Transverse colon (tissue), 4 donors: ENCODE results near the gene PPP1R9A.

Experiments
- POLR2AphosphoS5 ChIP-seq, 3 donors: sonication (generic); formaldehyde crosslinking; IDR thresholded peaks; one replicate each; pipeline ENCODE4 v1.6.1; 2016; ENCODE audit warnings: antibody characterized with exemption in 3 of 3
- TF ChIP-seq, protein P1 (sequence below), 5 experiments: fragments of 200-600 bp in 3 of 5; fragments of 450-650 bp in 2 of 5; sonication (generic) in 3 of 5; IDR thresholded peaks; 1 replicate in 2 of 5; 2 replicates in 3 of 5; pipeline ENCODE4 v1.5.1; 2016 to 2017; ENCODE audit warnings: antibody characterized with exemption in 5 of 5, inconsistent platforms in 3 of 5, mild to moderate bottlenecking in 2 of 5, moderate library complexity in 1 of 5

DNA sequence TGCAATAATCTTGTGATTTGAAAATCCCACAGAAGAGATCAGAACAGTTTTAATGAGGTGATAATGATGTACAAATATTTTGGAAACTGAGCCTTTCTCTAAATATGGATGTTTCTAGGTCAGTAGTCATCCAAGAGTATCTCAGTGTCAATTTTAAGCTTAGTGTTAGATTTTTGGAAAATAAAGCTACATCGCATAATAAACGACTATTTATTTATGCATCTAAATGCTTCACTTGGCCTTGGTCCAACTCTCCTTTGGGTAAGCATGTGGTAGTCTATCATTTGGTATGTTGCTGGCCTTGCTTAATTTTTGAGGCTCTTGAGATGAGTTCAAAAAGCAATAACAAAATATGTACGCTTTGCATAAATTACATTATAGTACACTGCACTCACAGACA is 5.4 kb upstream of the PPP1R9A start:
- TF ChIP-seq, protein P1, sequence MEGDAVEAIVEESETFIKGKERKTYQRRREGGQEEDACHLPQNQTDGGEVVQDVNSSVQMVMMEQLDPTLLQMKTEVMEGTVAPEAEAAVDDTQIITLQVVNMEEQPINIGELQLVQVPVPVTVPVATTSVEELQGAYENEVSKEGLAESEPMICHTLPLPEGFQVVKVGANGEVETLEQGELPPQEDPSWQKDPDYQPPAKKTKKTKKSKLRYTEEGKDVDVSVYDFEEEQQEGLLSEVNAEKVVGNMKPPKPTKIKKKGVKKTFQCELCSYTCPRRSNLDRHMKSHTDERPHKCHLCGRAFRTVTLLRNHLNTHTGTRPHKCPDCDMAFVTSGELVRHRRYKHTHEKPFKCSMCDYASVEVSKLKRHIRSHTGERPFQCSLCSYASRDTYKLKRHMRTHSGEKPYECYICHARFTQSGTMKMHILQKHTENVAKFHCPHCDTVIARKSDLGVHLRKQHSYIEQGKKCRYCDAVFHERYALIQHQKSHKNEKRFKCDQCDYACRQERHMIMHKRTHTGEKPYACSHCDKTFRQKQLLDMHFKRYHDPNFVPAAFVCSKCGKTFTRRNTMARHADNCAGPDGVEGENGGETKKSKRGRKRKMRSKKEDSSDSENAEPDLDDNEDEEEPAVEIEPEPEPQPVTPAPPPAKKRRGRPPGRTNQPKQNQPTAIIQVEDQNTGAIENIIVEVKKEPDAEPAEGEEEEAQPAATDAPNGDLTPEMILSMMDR (IDR thresholded peaks at IDR 0.05), result no peak
- TF ChIP-seq POLR2AphosphoS5 (IDR thresholded peaks at IDR 0.05), result no peak
